Hematopoietic multipotent progenitor cell treated with erythropoietin and hydrocortisone succinate and interleukin-3 and kit ligand, for 8 days (in vitro differentiated cells): ENCODE measurements around the gene CD37.

Source experiments
- DNase-seq: peaks from one replicate; pipeline ENCODE4 v3.0.0-alpha.2; 2015

The CD37 gene

GRCh38 chr19:49383599-49383998 is 48.4 kb downstream of the CD37 start:
- DNase-seq, result no peak

GRCh38 chr19:49387936-49388372 is 52.7 kb downstream of the CD37 start, which contains the start of gene KASH5:
Gene KASH5 (plus strand): TSS chr19:49388249. CDS start chr19:49390884, 2,635 bp downstream.
- DNase-seq, result peak; percentile 83

GRCh38 chr19:49389406-49389805 is 54.2 kb downstream of the CD37 start:
- DNase-seq, result no peak
